ENCODE data around the gene RNF39. TPM values are rescaled to one million over a fixed set of nuclear protein-coding genes. Genes with fewer than 3 reads are reported as not detected.

RNF39 gene
- total and polyA plus RNA-seq, 12 donors, result 0.15 TPM; not detected in 11

DNA sequence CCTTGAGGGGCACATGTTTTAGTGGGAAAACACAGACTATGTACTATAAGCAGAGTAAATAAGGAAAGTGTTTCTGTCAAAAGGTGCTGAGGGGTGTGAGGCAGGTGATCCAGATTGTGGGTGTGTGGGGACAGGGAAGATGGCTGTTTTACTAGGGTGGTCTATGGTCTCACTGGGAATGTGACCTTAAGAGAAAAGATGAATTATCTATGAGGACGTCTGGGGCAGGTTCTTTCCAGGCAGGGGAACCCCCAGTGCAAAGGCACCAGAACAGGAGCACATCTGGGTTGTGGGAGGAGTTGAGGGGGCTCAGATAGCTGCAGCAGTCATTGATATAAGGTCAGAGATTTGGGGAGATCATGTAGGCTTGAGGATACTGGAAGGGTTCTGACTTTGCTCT lies 32.7 kb downstream of the RNF39 start:
- Histone ChIP-seq H3K36me3 (no peaks in the 10 kb centered on the region), H3K4me3 (no peak overlapping the region), H3K27me3 (no peaks in the 10 kb centered on the region), H3K27ac (no peak overlapping the region), H3K4me1 (peaks cover 0 to 28% (median 7%) of the 10 kb centered on the region in 9 donors), H3K9me3 (no peaks in the 10 kb centered on the region)
- intact Hi-C loops (cut with DNase I), result no loop called here
- 22 to 31% methylated on average over 1 of the region's 1 CpG for WGBS, 2 donors
- TF ChIP-seq, protein P1, sequence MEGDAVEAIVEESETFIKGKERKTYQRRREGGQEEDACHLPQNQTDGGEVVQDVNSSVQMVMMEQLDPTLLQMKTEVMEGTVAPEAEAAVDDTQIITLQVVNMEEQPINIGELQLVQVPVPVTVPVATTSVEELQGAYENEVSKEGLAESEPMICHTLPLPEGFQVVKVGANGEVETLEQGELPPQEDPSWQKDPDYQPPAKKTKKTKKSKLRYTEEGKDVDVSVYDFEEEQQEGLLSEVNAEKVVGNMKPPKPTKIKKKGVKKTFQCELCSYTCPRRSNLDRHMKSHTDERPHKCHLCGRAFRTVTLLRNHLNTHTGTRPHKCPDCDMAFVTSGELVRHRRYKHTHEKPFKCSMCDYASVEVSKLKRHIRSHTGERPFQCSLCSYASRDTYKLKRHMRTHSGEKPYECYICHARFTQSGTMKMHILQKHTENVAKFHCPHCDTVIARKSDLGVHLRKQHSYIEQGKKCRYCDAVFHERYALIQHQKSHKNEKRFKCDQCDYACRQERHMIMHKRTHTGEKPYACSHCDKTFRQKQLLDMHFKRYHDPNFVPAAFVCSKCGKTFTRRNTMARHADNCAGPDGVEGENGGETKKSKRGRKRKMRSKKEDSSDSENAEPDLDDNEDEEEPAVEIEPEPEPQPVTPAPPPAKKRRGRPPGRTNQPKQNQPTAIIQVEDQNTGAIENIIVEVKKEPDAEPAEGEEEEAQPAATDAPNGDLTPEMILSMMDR (IDR thresholded peaks at IDR 0.05), result no peak
- no peak for DNase-seq
- no peak for ATAC-seq

DNA sequence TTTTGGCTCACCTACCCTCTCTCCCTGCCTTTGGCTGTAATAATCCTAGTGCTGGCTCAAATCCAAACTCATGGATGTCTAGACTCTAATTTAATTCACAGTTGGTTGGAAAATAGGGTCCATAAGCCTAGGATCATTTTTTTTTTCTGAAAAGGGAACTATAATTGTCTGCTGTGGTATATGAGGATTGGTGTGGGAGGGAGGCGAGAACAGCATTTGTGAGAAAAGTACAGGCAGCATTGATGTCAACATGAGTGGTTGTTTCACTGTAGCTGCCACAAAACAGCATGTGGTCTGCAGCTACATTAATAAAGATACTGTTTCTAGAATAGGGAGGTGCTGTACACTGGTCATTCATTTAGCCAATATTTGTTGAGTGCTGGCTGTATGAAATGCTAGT lies 33.1 kb downstream of the RNF39 start:
- H3K36me3 ChIP-seq, result no peaks in the 10 kb centered on the region
- H3K9me3 ChIP-seq, result no peaks in the 10 kb centered on the region
- intact Hi-C loops (cut with DNase I), result no loop called here
- WGBS, 2 donors, result 81 to 90% methylated on average over 1 of the region's 1 CpG
- peaks cover 0 to 28% (median 7%) of the 10 kb centered on the region in 9 donors for H3K4me1 ChIP-seq
- no peaks in the 10 kb centered on the region for H3K27me3 ChIP-seq
- H3K27ac ChIP-seq, result peak overlapping the region in 1 of 10 donors; percentile 7
- TF ChIP-seq, protein P1 (IDR thresholded peaks at IDR 0.05), result no peak
- ATAC-seq (peak in 1 of 8 donors; percentile 24), DNase-seq (no peak)
- H3K4me3 ChIP-seq, result no peak overlapping the region

DNA sequence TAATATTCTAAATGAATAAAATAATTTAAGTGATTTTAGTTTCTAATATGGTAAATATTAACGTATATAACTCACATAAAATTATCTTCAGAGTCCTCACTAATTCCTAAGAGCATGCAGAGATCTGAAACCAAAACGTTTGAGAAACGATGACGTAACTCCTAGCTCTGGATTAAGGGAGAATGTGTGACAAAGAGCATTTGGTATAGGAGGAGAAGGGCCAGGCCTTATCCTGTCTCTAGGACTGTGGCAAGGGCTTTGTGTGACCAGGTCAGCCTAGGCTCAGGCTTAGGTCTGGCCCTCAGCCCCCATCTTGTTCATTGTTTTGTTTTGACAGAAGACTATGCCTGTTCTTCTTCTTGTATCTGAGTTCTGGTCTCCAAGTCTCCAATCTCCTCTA lies 33.7 kb downstream of the RNF39 start:
- H3K4me3 ChIP-seq, result no peak overlapping the region
- DNase-seq (no peak), ATAC-seq (peak in 2 of 8 donors; percentile 12 to 27)
- peak overlapping the region in 2 of 10 donors; percentile 7 to 11 for H3K27ac ChIP-seq
- TF ChIP-seq, protein P1 (IDR thresholded peaks at IDR 0.05), result no peak
- no peaks in the 10 kb centered on the region for H3K9me3 ChIP-seq
- intact Hi-C loops (cut with DNase I), result no loop called here
- H3K36me3 ChIP-seq, result no peaks in the 10 kb centered on the region
- H3K4me1 ChIP-seq, result peaks cover 0 to 28% (median 7%) of the 10 kb centered on the region in 9 donors
- no peaks in the 10 kb centered on the region for H3K27me3 ChIP-seq
- WGBS, 2 donors, result 67 to 71% methylated on average over 4 of the region's 4 CpGs

DNA sequence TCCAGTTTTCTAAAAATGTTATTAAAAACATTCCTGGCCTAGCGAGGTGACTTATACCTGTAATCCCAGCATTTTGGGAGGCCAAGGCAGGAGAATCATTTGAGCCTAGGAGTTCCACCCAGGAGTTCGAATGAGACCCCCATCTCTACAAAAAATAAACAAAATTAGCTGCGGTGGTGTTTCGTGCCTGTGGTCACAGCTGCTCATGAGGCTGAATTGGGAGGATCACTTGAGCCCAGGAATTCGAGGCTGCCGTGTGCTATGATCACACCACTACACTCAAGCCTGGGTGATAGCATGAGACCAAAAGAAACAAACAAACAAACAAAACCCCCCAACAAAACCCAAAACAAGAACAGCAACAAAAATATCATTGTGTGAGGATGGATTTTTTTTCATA lies 34.3 kb downstream of the RNF39 start:
- intact Hi-C loops (cut with DNase I), result no loop called here
- no peaks in the 10 kb centered on the region for H3K9me3 ChIP-seq
- H3K36me3 ChIP-seq, result no peaks in the 10 kb centered on the region
- no peak overlapping the region for H3K4me3 ChIP-seq
- peaks cover 0 to 28% (median 7%) of the 10 kb centered on the region in 9 donors for H3K4me1 ChIP-seq
- 86 to 91% methylated on average over 6 of the region's 6 CpGs for WGBS, 2 donors
- DNase-seq (no peak), ATAC-seq (no peak)
- H3K27me3 ChIP-seq, result no peaks in the 10 kb centered on the region
- H3K27ac ChIP-seq, result no peak overlapping the region
- TF ChIP-seq, protein P1 (IDR thresholded peaks at IDR 0.05), result no peak
